Stimulated activated CD4-positive, alpha-beta T cell treated with anti-CD3 and anti-CD28 coated beads, Interleukin-4, amount 100 ng/mL, for 1 hour (primary cell): ENCODE measurements around the gene TMEM198.
A peak's percentile ranks its signal among the peaks of the same experiment; 100 is the strongest.

ENCODE experiments used
- DNase-seq: peaks from one replicate; pipeline ENCODE4 v3.0.0-alpha.2; 2020

TMEM198 gene

GRCh38 chr2:219543596-219544358, at the start of gene TMEM198, which contains the start of gene CHPF:
TMEM198 (plus strand) TSS chr2:219544028; CDS start chr2:219544728, 700 bp downstream.
CHPF (minus strand) TSS chr2:219543809; CDS start chr2:219543538, 271 bp downstream.
- DNase-seq: peak; percentile 92

- no peak for DNase-seq
Observed at GRCh38 chr2:219494952-219495530, 48.8 kb upstream of the TMEM198 start.

- peak; percentile 57 for DNase-seq
Observed at GRCh38 chr2:219495531-219496122, 48.2 kb upstream of the TMEM198 start.

GRCh38 chr2:219496247-219496824, 47.5 kb upstream of the TMEM198 start:
- no peak for DNase-seq

- DNase-seq: no peak
Observed at GRCh38 chr2:219496825-219497494, 46.9 kb upstream of the TMEM198 start.

GRCh38 chr2:219497495-219498279, 46.1 kb upstream of the TMEM198 start:
- DNase-seq: peak; percentile 29

GRCh38 chr2:219498280-219499057, 45.4 kb upstream of the TMEM198 start, which contains the start of gene GMPPA:
GMPPA (plus strand) TSS chr2:219498891; CDS start chr2:219499976, 1,085 bp downstream.
- DNase-seq: peak; percentile 89

- DNase-seq: no peak
Observed at GRCh38 chr2:219499058-219499307, 44.8 kb upstream of the TMEM198 start.

- DNase-seq: no peak
Observed at GRCh38 chr2:219499555-219499954, 44.3 kb upstream of the TMEM198 start.

- no peak for DNase-seq
Observed at GRCh38 chr2:219500135-219500534, 43.7 kb upstream of the TMEM198 start.

GRCh38 chr2:219501849-219502248, 42.0 kb upstream of the TMEM198 start:
- DNase-seq: no peak

GRCh38 chr2:219502618-219503017, 41.2 kb upstream of the TMEM198 start:
- no peak for DNase-seq

- DNase-seq: no peak
Observed at GRCh38 chr2:219505585-219505984, 38.2 kb upstream of the TMEM198 start.

GRCh38 chr2:219506153-219506801, 37.6 kb upstream of the TMEM198 start:
- no peak for DNase-seq

GRCh38 chr2:219506802-219507526, 36.9 kb upstream of the TMEM198 start:
- no peak for DNase-seq

- DNase-seq: no peak
Observed at GRCh38 chr2:219507581-219508443, 36.0 kb upstream of the TMEM198 start.

GRCh38 chr2:219508444-219508734, 35.4 kb upstream of the TMEM198 start:
- DNase-seq: no peak

- DNase-seq: no peak
Observed at GRCh38 chr2:219508971-219509779, 34.7 kb upstream of the TMEM198 start.
